PC-9 (cell line): ENCODE results near the gene GRM1. TPM values are rescaled to one million over a fixed set of nuclear protein-coding genes. Genes with fewer than 3 reads are reported as not detected.

ENCODE experiments used
- BruUV-seq: library from RNA; stranded (reverse); fragments of 400-500 nt; replicated peaks from 2 replicates; lab custom pipeline; 2021; lab: Mats Ljungman, UMichigan
- CTCF ChIA-PET: fragments of 300-600 bp; sonication (Branson Sonifier 250); formaldehyde crosslinking; loops from one replicate; lab custom pipeline; 2022; ENCODE audit warnings: antibody characterized with exemption; lab: Charles Lee
- POLR2A ChIA-PET: fragments of 300-600 bp; sonication (Branson Sonifier 250); formaldehyde crosslinking; loops from one replicate; lab custom pipeline; 2022; ENCODE audit warnings: antibody characterized with exemption; ENCODE audit not compliant: unreplicated experiment; lab: Charles Lee
- DNase-seq, 2 experiments: peaks; one replicate each; pipeline versions ENCODE4 v3.0.0 to v3.0.0-alpha.2; 2015 to 2022; ENCODE audit warnings: mixed read lengths in 1 of 2
- H2AFZ ChIP-seq: fragments of 200-600 bp; sonication (generic); 2 replicates; pipeline ENCODE4 v1.8.1; 2017; ENCODE audit warnings: antibody characterized with exemption
- H3F3A ChIP-seq: fragments of 200-600 bp; sonication (generic); 2 replicates; pipeline ENCODE4 v1.8.1; 2017; ENCODE audit warnings: antibody characterized with exemption, mild to moderate bottlenecking, low read depth; ENCODE audit not compliant: insufficient read depth
- H3K27ac ChIP-seq: fragments of 200-600 bp; sonication (generic); 2 replicates; pipeline ENCODE4 v1.6.1; 2016; ENCODE audit warnings: mixed run types
- H3K27me3 ChIP-seq: fragments of 200-600 bp; sonication (generic); 2 replicates; pipeline ENCODE4 v1.6.1; 2016; ENCODE audit warnings: low read depth, mixed run types; ENCODE audit not compliant: insufficient read depth
- H3K36me3 ChIP-seq: fragments of 200-600 bp; sonication (generic); 2 replicates; pipeline ENCODE4 v1.6.1; 2016; ENCODE audit warnings: low read depth, mixed run types
- H3K4me1 ChIP-seq: fragments of 200-600 bp; sonication (generic); replicated peaks from 2 replicates; pipeline ENCODE4 v1.6.1; 2016; ENCODE audit warnings: mixed run types; ENCODE audit not compliant: insufficient read depth
- H3K4me2 ChIP-seq: fragments of 200-600 bp; sonication (generic); 2 replicates; pipeline ENCODE4 v1.6.1; 2017; ENCODE audit warnings: mixed run types
- H3K4me3 ChIP-seq: fragments of 200-600 bp; sonication (generic); 2 replicates; pipeline ENCODE4 v1.6.1; 2016; ENCODE audit warnings: mixed run types
- H3K79me2 ChIP-seq: fragments of 200-600 bp; sonication (generic); 2 replicates; pipeline ENCODE4 v1.6.1; 2017; ENCODE audit warnings: low read depth, mixed run types
- H3K9me2 ChIP-seq: fragments of 200-600 bp; sonication (generic); 2 replicates; pipeline ENCODE4 v1.8.1; 2017; ENCODE audit warnings: mild to moderate bottlenecking; ENCODE audit not compliant: insufficient read depth
- H3K9me3 ChIP-seq: fragments of 200-600 bp; sonication (generic); 2 replicates; pipeline ENCODE4 v1.8.1; 2016; ENCODE audit warnings: low read depth; ENCODE audit not compliant: insufficient read depth
- H4K20me1 ChIP-seq: fragments of 200-600 bp; sonication (generic); 2 replicates; pipeline ENCODE4 v1.8.1; 2017; ENCODE audit not compliant: insufficient read depth
- EZH2 ChIP-seq: fragments of 200-600 bp; sonication (generic); IDR thresholded peaks from 2 replicates; pipeline ENCODE4 v1.8.0; 2017; ENCODE audit warnings: antibody characterized with exemption, low read depth
- intact Hi-C: fragments of 100-400 bp; cut with micrococcal nuclease; formaldehyde crosslinking; loops from one replicate; pipeline ENCODE4 v1.10.0; 2022; ENCODE audit not compliant: unreplicated experiment
- total RNA-seq: library from RNA; stranded (reverse); gene quantifications from 2 replicates; pipeline ENCODE4 v1.2.3, GENCODE V29; 2021
- TF ChIP-seq, protein P1 (sequence below): fragments of 200-600 bp; sonication (generic); conservative IDR thresholded peaks from 2 replicates; pipeline ENCODE4 v1.6.1; 2017; ENCODE audit warnings: mixed run types, antibody characterized with exemption, mild to moderate bottlenecking, moderate library complexity

The GRM1 gene
- total RNA-seq, 1 experiment from 2014 or later = 0.26 TPM

DNA sequence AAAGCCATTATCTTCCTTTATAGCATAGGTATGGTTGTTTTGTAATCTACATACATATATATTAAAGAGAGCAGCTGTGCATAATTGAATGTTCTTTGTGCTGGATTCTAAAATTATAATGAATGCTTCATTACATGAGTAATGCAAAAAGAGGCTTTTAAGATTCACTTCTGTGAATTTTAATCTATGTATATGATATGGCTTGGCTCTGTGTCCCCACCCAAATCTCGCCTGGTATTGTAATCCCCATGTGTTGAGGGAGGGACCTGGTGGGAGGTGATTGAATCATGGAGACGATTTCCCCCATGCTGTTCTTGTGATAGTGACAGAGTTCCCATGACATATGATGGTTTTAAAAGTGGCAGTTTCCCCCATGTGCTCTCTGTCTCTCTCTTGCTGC, 255.4 kb downstream of the GRM1 start:
- BruUV-seq = no TSS peak
- no peaks in the 10 kb centered on the region for H3F3A ChIP-seq
- no peaks in the 10 kb centered on the region for H3K9me3 ChIP-seq
- no peak overlapping the region for H3K4me2 ChIP-seq
- H3K4me1 ChIP-seq = no peaks in the 10 kb centered on the region
- H3K36me3 ChIP-seq = no peaks in the 10 kb centered on the region
- H4K20me1 ChIP-seq = no peaks in the 10 kb centered on the region
- intact Hi-C loops = no loop called here
- H3K79me2 ChIP-seq = no peaks in the 10 kb centered on the region
- DNase-seq = no peak
- no peak overlapping the region for H3K27ac ChIP-seq
- TF ChIP-seq, protein P1, sequence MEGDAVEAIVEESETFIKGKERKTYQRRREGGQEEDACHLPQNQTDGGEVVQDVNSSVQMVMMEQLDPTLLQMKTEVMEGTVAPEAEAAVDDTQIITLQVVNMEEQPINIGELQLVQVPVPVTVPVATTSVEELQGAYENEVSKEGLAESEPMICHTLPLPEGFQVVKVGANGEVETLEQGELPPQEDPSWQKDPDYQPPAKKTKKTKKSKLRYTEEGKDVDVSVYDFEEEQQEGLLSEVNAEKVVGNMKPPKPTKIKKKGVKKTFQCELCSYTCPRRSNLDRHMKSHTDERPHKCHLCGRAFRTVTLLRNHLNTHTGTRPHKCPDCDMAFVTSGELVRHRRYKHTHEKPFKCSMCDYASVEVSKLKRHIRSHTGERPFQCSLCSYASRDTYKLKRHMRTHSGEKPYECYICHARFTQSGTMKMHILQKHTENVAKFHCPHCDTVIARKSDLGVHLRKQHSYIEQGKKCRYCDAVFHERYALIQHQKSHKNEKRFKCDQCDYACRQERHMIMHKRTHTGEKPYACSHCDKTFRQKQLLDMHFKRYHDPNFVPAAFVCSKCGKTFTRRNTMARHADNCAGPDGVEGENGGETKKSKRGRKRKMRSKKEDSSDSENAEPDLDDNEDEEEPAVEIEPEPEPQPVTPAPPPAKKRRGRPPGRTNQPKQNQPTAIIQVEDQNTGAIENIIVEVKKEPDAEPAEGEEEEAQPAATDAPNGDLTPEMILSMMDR = no peak
- no peak for TF ChIP-seq EZH2
- H2AFZ ChIP-seq = no peak overlapping the region
- H3K9me2 ChIP-seq = no peaks in the 10 kb centered on the region; the same call in 1 of the 2 replicates
- CTCF ChIA-PET = no interaction called here
- POLR2A ChIA-PET = no interaction called here
- no peaks in the 10 kb centered on the region for H3K27me3 ChIP-seq
- H3K4me3 ChIP-seq = no peak overlapping the region

DNA sequence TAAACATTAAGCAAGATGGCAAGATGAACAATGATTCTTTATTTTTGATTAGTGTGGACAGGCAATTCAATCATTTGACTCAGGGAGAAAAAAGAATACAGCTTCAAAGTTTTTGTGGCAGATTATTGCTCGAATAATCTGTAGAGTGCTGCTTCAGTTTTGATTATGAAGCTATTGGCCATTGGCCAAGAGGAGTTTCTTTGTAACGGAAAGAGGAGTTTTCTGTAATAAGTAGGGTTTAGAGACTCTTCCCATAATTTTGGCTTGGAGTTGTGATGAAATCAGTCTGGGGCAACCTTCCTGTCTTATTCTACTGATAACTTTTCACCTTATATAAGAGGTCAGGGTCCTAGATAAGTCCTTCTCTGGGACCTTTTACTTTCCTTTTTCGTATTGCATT, 258.1 kb downstream of the GRM1 start:
- H3K4me3 ChIP-seq = no peak overlapping the region
- ChIA-PET CTCF (no interaction called here), POLR2A (no interaction called here)
- H2AFZ ChIP-seq = no peak overlapping the region
- no peak for DNase-seq
- H3K9me2 ChIP-seq = no peaks in the 10 kb centered on the region
- TF ChIP-seq, protein P1 = no peak
- TF ChIP-seq EZH2 = no peak
- H3K79me2 ChIP-seq = no peaks in the 10 kb centered on the region
- intact Hi-C loops = no loop called here
- H4K20me1 ChIP-seq = no peaks in the 10 kb centered on the region
- peaks cover 8% of the 10 kb centered on the region; the same call in 1 of the 2 replicates for H3K4me1 ChIP-seq
- no peak overlapping the region for H3K4me2 ChIP-seq
- BruUV-seq = no TSS peak
- no peaks in the 10 kb centered on the region for H3F3A ChIP-seq
- H3K36me3 ChIP-seq = no peaks in the 10 kb centered on the region
- H3K27ac ChIP-seq = no peak overlapping the region
- H3K9me3 ChIP-seq = no peaks in the 10 kb centered on the region; the same call in 1 of the 2 replicates
- H3K27me3 ChIP-seq = no peaks in the 10 kb centered on the region

DNA sequence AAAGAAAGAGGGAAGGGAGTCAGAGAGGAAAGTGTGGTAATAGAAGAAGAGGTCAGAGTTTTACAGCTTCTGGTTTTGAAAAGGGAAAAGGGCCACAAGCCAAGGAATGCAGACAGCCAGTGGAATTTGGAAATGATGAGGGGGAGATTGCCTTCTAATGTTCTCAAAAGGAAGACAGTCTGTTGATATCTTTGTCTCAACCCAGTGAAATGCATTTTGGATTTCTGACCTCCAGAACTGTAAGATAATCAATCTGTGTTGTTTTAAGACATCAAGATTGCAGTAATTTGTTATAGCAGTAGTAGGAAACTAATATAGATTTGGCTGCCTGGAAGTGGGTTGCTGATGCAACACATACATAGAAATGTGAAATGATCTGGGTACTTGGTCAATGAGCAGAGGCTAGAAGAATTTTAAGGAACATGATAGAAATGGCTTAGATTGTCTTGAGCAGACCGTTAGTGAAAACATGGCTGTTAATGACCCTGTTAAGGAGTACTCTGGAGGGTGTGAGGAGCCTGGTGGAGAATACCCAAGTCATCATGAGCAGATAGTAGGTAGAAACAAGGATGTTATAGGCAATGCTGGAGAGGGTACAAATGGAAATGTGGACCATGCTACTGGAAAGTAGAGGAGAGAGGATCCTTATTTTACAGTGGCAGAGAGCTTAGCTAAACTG, 259.0 kb downstream of the GRM1 start:
- H3K4me1 ChIP-seq = peaks cover 8% of the 10 kb centered on the region; the same call in 1 of the 2 replicates
- H3K27ac ChIP-seq = no peak overlapping the region
- no peaks in the 10 kb centered on the region for H3K36me3 ChIP-seq
- DNase-seq = no peak
- H2AFZ ChIP-seq = no peak overlapping the region
- ChIA-PET POLR2A (no interaction called here), CTCF (no interaction called here)
- H3K4me3 ChIP-seq = no peak overlapping the region
- H3K9me2 ChIP-seq = 0 out of 2 replicates have a peak, but pooled peaks cover 2% of the 10 kb centered on the region
- no peaks in the 10 kb centered on the region for H3K79me2 ChIP-seq
- intact Hi-C loops = no loop called here
- no peaks in the 10 kb centered on the region for H3K27me3 ChIP-seq
- TF ChIP-seq, protein P1 = no peak
- no peak for TF ChIP-seq EZH2
- no peaks in the 10 kb centered on the region; the same call in 1 of the 2 replicates for H3K9me3 ChIP-seq
- H3K4me2 ChIP-seq = no peak overlapping the region
- no TSS peak for BruUV-seq
- no peaks in the 10 kb centered on the region for H3F3A ChIP-seq
- no peaks in the 10 kb centered on the region for H4K20me1 ChIP-seq
